Stomach smooth muscle (tissue), 2 donors: ENCODE results near the gene SOCS1.

Experiments
- H3K27ac ChIP-seq: one replicate; pipeline ENCODE4 v1.7.0; 2013; ENCODE audit warnings: mild to moderate bottlenecking, low read length, inconsistent platforms
- H3K27me3 ChIP-seq, 2 donors: one replicate each; pipeline ENCODE4 v1.7.0; 2013; ENCODE audit warnings: low read length in 2 of 2; ENCODE audit not compliant: insufficient read depth in 2 of 2, control insufficient read depth in 1 of 2
- H3K36me3 ChIP-seq, 2 donors: one replicate each; pipeline ENCODE4 v1.7.0; 2013; ENCODE audit warnings: low read length in 2 of 2; ENCODE audit not compliant: control insufficient read depth in 2 of 2, insufficient read depth in 2 of 2
- H3K4me1 ChIP-seq: one replicate; pipeline ENCODE4 v1.7.0; 2013; ENCODE audit warnings: low read length; ENCODE audit not compliant: control insufficient read depth, insufficient read depth
- H3K4me3 ChIP-seq, 2 donors: one replicate each; pipeline ENCODE4 v1.7.0; 2013; ENCODE audit warnings: low read length in 2 of 2
- H3K9ac ChIP-seq, 2 donors: one replicate each; pipeline ENCODE4 v1.7.0; 2013; ENCODE audit warnings: low read length in 2 of 2, mild to moderate bottlenecking in 1 of 2
- H3K9me3 ChIP-seq, 2 donors: one replicate each; pipeline ENCODE4 v1.7.0; 2013; ENCODE audit warnings: low read length in 2 of 2; ENCODE audit not compliant: control insufficient read depth in 2 of 2
- donor health status: healthy.
- donor health status: Pancreatic carcinoma.

SOCS1 gene

GRCh38 chr16:11239644-11240632 lies 16.1 kb downstream of the SOCS1 start:
- no peaks in the 10 kb centered on the region for H3K36me3 ChIP-seq
- H3K27ac ChIP-seq = no peak overlapping the region
- no peaks in the 10 kb centered on the region for H3K27me3 ChIP-seq
- no peak overlapping the region for H3K9ac ChIP-seq
- H3K4me3 ChIP-seq = no peak overlapping the region
- no peaks in the 10 kb centered on the region for H3K9me3 ChIP-seq
- peaks cover 4% of the 10 kb centered on the region for H3K4me1 ChIP-seq

DNA sequence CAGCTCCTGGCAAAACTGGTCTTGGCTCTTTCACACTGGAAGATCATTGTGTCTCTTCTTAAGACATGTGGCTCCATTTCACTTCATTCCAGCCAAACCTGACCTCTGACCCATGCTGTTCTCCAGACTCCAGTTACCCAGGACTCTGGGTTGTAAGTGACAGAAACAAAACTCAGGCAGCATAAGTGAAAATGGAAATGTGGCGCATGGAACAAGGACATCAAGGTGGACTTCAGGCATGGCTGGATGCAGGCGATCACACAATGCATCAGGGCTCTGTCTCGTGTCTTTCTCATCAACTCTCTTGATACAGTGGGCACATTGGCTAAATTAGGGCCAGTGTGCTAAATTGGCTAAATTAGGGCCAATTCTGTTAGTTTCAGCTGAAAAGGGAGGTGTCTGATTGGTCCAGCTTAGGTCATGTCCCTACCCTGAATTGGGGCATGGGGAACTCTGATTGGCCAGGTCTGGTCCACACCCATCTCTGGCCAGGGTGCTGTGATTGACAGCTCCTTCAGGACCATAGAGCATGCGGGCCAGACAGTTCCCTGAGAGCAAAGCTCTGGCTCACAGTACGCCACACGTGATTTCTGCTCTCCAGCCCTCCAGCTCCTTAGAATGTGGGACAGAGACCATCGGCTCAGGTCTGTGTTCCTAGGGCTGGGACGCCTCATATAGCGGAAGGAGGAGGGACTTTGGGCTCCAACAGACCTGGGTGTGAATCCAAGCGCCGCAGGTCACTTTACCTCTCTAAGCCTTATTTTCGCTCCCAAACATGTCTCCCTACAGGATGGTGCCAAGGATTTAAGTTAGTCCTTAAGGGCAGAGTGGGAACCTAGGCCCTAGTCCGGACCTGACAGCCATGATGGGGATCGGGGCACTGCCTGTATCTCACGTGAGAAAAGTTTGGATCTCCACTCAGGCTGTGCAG lies 17.5 kb downstream of the SOCS1 start:
- Histone ChIP-seq H3K4me3 (no peak overlapping the region), H3K9me3 (no peaks in the 10 kb centered on the region), H3K9ac (no peak overlapping the region), H3K27ac (no peak overlapping the region), H3K27me3 (no peaks in the 10 kb centered on the region), H3K4me1 (peaks cover 4% of the 10 kb centered on the region), H3K36me3 (no peaks in the 10 kb centered on the region)

DNA sequence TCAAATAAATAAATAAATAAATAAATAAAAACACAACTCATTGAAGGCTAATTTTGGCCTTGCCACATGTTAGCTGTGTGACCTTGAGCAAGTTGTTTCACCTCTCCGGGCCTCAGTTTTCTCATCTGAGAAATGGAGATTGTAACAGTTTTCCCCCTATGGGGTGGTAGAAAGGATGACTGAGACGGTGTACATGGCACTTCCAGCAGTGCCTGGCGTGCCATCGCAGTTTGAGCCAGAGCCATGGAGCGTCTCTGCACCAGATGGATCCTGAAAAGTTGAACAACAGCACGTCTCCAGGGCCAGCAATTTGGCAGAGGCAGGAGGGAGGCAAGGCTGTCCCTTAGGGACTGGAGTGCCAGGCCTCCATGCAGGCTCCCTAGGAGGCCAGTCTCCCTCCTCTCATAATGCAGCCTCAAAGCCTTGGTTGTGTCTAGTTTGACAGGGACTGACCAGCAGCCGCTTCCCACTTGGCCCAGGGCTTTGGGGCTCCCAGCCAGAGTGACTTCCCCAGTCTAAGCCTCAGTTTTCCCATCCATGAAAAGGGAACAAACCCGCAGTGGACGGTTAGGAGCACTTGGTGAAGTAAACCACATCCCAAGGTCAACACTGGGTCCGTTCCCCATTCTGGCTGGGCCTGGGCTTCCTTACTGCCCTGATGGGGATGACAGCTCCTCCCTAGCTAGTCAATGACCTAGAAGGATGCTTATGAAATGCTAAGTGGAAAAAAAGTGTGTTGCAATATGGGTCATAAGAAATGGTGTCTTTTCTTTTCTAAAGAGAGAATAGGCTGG lies 19.3 kb downstream of the SOCS1 start:
- no peaks in the 10 kb centered on the region for H3K27me3 ChIP-seq
- H3K27ac ChIP-seq = no peak overlapping the region
- no peaks in the 10 kb centered on the region for H3K36me3 ChIP-seq

DNA sequence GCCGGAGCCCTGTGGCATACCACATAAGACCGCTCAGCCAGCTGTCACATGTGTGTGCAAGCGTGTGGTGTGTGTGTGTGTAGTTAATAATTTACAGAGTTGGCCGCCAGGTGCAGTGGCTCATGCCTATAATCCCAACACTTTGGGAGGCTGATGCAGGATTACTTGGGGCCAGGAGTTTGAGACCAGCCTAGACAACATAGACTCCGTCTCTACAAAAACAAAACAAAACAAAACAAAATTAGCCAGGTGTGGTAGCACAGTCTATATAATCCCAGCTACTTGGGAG lies 20.4 kb downstream of the SOCS1 start:
- peaks cover 4% of the 10 kb centered on the region for H3K4me1 ChIP-seq
- no peak overlapping the region for H3K27ac ChIP-seq
- H3K9ac ChIP-seq = no peak overlapping the region
- no peaks in the 10 kb centered on the region for H3K27me3 ChIP-seq
- H3K9me3 ChIP-seq = no peaks in the 10 kb centered on the region
- no peak overlapping the region for H3K4me3 ChIP-seq
- H3K36me3 ChIP-seq = no peaks in the 10 kb centered on the region

More for the DNA sequence above, 19.3 kb downstream of the SOCS1 start:
- Histone ChIP-seq H3K4me3 (no peak overlapping the region), H3K9me3 (no peaks in the 10 kb centered on the region), H3K9ac (no peak overlapping the region), H3K4me1 (peaks cover 4% of the 10 kb centered on the region)

DNA sequence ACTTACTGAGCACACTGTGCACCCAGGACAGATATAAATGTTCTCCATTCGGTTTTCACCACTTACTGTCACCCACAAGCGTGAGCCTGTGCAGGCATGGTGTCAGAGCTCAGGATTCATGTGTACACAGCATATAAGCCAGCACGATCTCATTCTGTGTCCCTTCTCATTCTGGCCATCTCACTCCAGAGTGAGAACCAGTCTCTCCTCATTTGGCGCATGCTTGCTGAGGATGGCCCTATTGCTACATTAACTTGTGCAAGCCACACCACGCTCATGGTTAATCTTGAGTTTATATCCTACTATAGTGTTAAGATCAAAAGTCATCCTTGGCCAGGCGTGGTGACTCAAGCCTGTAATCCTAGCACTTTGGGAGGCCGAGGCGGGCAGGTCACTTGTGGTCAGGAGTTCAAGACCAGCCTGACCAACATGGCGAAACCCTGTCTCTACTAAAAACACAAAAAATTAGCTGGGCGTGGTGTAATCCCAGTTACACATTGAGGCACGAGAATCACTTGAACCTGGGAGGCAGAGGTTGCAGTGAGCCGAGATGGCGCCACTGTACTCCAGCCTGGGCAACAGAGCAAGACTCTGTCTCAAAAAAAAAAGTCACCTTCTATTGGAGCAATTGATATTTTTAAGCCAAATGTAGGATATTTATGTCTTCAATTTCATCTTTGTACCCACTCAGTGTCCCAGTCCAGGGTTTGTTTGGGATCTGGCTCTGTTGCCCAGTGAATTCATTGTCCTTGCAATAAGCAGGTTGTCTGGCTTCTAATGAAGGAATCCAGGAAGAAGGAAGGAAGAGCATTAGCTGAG lies 20.9 kb downstream of the SOCS1 start:
- Histone ChIP-seq H3K9ac (no peak overlapping the region), H3K4me3 (no peak overlapping the region), H3K27ac (no peak overlapping the region), H3K27me3 (no peaks in the 10 kb centered on the region), H3K9me3 (no peaks in the 10 kb centered on the region), H3K4me1 (no peaks in the 10 kb centered on the region), H3K36me3 (no peaks in the 10 kb centered on the region)

- H3K4me3 ChIP-seq = no peak overlapping the region
- no peaks in the 10 kb centered on the region for H3K4me1 ChIP-seq
- no peak overlapping the region for H3K27ac ChIP-seq
- no peak overlapping the region for H3K9ac ChIP-seq
- H3K9me3 ChIP-seq = no peaks in the 10 kb centered on the region
- H3K27me3 ChIP-seq = no peaks in the 10 kb centered on the region
- H3K36me3 ChIP-seq = no peaks in the 10 kb centered on the region
These were observed 22.2 kb downstream of the SOCS1 start for GRCh38 chr16:11233727-11234376.

DNA sequence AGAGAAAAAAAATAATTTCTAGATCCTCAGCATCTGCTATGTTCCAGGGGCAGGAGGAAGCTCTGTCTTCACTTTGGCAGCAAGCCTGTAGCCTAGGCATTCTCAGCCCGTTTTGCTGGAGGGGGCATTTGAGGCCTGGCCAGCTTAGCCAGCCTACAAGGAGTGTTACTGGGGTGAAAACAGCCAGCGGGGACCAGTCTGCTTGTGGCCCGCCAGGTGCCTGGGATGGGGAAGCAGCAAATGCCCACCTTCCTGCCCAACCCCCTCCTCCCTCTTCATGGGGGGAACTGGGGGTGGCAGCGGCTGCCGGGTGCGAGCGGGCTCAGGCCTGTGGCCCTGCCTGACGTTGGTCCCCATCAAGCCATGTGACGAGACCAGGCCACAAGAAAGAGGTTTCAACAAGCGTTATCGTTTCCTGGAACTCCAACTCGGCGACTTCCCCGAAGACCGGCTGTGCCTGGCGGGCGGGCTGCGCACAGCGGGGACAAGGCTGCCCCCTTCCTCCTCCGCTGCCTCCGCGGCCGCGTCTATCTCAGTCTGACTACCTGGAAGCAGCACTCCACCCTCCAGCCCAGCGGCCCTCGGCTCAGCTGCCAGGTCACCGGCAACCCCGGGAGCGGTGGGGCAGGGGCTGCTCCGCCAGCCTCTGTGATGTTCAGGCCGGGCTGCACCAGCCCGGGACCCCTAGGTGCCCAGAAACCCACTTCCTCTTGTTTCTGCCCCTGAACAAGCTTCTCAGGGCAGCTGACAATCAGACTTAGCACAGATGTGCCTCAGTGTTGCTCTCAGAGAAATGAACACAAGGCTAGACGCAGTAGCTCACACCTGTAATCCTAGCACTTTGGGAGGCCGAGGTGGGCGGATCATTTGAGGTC lies 22.9 kb downstream of the SOCS1 start:
- H3K9ac ChIP-seq = no peak overlapping the region
- H3K27ac ChIP-seq = no peak overlapping the region
- H3K9me3 ChIP-seq = no peaks in the 10 kb centered on the region
- no peak overlapping the region for H3K4me3 ChIP-seq
- no peaks in the 10 kb centered on the region for H3K27me3 ChIP-seq
- H3K36me3 ChIP-seq = no peaks in the 10 kb centered on the region
- H3K4me1 ChIP-seq = no peaks in the 10 kb centered on the region

DNA sequence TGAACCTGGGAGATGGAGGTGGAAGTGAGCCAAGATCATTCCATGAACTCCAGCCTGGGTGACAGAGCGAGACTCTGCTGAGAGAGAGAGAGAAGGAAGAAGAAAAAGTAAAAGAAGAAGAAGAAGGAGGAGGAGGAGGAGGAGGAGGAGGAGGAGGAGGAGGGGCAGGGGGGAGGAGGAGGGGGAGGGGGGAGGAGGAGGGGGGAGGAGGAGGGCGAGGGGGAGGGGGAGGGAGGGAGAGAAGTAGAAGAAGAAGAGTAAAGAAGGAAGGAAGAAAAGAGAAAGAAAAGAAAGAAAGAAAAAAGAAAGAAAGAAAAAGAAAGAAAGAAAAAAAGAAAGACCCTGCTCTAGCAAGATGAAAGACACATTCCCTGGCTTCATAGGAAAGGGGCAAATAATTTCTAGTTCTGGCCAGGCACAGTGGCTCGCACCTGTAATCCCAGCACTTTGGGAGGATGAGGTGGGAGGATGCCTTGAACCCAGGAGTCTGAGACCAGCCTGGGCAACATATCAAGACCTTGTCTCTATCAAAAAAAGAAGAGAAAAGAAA lies 23.6 kb downstream of the SOCS1 start:
- H3K9ac ChIP-seq = no peak overlapping the region
- no peak overlapping the region for H3K4me3 ChIP-seq
- H3K27me3 ChIP-seq = no peaks in the 10 kb centered on the region
- no peaks in the 10 kb centered on the region for H3K9me3 ChIP-seq
- no peaks in the 10 kb centered on the region for H3K4me1 ChIP-seq
- H3K36me3 ChIP-seq = no peaks in the 10 kb centered on the region
- no peak overlapping the region for H3K27ac ChIP-seq
